Stimulated activated CD8-positive, alpha-beta memory T cell treated with anti-CD3 and anti-CD28 coated beads, Interleukin-7, amount 100 ng/mL, for 24 hours (primary cell): Measurements from ENCODE around the gene HSPA6.
"Not testable (repeated sequence)": the region's sequence is repeated elsewhere in the genome, so short reads cannot be mapped to it uniquely, and the experiment has no call there.

ENCODE experiments used
- DNase-seq: peaks from one replicate; pipeline ENCODE4 v3.0.0-alpha.2; 2020; ENCODE audit warnings: low read depth

The HSPA6 gene

DNA sequence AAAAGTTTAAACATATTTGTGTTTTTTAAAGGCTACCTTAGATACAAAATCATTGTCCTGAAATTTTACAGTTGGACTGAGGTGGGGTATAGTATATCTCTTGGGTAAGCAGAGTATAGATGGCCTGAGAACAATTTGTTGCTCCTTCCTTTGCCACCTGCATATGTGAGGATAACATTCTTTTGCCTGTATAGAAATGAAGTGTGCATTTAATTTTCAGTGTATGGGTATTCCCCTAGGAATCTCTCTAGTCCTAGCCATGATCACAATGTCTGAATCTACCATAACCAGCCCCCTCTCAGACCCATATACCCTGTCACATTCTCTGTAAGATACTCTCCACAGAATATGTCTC lies 21.0 kb upstream of the HSPA6 start:
- no peak for DNase-seq

DNA sequence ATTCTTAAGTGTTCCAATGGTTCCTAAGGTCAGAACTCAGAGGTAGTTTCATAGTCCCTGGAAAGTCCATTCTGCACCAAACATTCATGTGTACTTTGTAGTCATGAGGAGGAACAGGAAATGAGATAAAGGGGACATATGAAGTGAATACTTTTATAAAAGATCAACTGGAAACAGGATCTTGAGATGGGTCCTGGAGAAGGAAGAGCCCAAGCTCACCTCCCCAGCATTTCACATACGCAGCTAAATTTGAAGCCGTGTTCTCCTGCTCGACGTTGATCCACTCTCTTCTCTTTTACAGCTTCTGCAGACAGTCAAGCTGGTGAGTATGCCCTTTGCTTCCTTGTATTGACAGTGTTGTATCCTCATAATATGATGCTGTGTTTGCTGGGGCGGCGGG lies 18.7 kb upstream of the HSPA6 start:
- no peak for DNase-seq

DNA sequence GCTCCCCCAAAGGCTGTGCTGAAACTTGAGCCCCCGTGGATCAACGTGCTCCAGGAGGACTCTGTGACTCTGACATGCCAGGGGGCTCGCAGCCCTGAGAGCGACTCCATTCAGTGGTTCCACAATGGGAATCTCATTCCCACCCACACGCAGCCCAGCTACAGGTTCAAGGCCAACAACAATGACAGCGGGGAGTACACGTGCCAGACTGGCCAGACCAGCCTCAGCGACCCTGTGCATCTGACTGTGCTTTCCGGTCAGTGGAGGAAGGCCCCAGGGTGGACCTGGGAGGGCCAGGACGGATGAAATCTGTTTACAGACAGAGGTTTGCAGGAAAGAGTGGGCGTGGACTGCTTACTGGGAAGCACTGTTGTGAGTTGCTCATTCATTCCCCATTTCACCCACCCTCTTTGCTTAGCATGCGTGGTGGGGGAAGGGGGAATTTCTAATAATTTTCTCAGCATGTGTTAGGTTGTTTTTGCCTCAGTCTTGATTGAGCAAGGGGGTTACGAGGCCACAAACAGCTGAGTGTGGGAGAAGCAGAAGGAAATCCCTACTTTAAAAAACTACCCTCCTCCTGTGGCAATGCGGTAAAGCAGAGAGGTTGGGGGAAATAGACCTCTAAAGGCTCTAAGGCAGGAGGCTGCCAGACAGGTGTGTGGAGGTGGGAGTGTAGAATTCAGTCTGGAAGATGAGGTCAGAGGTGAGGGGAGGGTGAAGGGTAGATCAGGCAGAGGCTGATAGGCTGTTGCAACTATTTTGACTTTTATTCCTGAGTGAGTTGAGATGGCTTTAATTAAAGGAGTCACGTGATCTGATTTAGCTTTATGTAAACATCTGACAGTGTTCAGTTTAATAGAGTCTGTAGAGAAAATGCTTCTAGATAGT lies 17.8 kb upstream of the HSPA6 start:
- no peak for DNase-seq

DNA sequence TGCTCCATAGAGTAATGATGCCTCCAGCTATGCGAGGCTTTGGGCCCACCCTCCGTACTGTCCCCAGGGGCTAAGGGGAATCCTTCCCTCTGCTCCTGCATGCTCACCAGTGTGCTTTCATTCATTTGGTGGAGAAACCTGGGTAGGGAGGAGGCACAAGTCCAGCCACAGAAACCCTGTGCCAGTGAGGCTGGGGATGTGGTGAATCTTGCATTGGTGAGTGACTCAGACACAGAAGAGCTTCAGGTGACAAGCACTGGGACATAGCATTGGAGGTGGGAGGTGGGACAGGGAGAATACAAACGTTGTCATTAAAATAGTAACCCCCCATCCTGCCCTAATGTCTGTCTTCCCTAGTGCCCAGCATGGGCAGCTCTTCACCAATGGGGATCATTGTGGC lies 13.9 kb upstream of the HSPA6 start:
- no peak for DNase-seq

DNA sequence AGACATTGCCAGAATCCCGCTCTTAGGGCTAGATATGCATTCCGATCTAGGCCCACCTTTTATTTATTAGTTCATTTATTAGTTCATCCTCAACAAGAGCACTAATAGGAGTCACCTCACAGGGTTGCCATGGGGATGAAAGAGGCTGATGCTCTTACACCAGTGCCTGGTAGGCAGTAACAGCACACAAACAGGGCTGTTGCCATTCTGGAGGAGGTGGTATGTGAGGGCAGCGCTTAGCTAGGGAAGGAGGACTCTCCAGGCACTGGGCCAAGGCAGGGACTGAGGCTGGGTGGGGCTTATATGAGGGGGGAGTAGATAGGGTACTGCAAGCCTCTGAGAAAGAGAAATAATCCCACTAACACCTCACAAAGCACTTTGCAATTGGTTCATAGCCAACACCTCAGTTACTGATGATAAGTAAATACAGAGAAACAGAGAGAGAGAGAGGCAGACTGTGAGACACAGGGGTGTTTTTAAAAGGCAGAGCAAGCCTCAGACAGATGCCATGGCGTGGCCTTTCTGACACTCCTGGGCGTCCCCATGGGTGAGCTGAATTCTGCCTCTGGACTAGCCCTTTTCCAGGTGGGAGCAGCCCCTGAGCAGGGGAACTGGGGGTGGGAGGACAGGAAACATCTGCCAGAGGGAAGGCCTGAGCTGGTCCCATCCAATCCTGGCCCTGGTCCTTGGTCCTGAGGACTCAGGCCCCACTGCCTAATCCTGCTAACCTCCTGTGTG lies 13.2 kb upstream of the HSPA6 start:
- no peak for DNase-seq

DNA sequence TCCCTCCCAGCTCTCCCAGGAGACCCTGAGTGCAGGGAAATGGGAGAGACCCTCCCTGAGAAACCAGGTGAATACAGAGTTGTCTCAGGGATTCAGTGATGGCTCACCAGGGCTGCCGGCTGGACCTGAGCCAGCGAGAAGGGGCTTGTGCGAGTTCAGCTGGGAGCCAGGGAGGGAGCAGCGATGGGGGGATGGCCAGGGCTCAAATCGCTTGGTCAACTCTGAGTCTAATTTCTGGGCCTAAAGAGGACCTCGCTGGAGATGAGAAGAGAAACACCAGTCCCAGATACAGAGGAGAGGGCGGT lies 12.6 kb upstream of the HSPA6 start:
- DNase-seq: no peak

DNA sequence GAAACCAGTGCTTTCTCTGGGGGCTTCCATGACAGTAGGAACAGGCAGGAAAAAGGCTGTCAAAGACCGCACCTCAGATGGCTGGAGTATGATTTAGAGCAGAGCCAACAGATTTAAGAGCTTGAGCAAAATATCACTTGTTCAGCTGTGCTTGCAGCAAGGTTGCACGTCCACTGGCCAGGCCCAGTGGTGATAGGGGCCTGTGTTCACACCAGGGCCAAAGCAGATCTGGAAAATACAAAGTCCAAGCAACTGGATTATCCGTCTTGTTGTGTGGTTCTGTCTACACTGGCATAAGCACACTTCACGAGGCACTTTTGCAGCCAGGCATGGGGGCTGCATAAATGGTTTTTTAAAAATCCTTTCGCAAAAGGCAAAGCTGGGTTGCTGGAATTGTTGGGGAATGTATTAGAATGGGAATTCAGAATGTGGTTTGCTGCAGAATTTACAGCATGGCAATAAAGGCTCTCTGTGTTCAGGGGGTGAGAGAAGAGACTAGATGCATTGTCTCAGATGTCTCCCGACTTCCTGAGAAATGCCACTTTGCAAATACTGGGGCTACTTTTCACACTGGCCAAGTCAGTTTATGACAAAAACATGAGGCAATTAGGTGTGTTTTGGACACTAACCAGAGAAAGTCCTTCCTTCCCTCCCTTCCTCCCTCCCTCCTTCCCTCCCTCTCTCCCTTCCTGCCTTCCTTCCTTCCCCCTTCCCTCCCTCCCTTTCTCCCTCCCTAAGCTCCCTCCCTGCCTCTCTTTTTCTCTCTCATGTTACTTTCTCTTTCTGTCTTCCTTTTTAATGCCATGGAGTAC lies 11.5 kb upstream of the HSPA6 start:
- not testable (repeated sequence) for DNase-seq

DNA sequence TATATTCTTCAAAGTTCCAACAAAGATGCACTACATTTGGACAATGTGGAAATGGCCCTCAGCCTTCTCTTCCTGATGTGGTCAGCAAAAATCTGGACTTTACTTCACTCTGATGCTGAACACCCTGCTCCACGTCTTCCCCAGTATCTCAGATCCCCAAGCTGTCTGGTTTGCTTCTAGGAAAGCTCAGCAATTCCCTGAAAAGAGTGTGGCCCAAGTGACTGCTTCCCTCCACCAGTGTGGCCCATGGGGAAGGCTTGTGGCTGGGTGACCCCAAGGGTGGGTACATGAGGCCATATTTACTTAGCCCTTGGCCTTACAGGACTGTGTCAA lies 10.9 kb upstream of the HSPA6 start:
- not testable (repeated sequence) for DNase-seq

DNA sequence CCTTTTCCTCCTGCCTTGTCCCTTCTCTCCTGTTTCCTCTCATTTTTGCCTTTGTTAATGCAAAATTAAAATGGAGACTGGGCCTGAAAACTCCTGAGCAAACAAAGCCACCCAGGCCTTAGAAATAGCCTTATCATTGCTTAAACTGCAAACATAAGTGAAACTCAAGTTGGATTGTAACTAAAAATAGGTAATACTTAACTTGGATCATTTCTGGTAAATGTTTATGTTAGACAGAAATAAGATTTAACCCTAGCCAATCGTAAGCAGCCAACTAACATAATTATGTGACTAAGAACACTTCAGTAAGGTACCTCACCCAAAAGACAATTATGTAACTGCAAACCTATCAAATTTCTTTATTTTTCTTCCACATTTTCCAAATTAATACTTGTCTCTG lies 10.4 kb upstream of the HSPA6 start:
- DNase-seq: not testable (repeated sequence)

DNA sequence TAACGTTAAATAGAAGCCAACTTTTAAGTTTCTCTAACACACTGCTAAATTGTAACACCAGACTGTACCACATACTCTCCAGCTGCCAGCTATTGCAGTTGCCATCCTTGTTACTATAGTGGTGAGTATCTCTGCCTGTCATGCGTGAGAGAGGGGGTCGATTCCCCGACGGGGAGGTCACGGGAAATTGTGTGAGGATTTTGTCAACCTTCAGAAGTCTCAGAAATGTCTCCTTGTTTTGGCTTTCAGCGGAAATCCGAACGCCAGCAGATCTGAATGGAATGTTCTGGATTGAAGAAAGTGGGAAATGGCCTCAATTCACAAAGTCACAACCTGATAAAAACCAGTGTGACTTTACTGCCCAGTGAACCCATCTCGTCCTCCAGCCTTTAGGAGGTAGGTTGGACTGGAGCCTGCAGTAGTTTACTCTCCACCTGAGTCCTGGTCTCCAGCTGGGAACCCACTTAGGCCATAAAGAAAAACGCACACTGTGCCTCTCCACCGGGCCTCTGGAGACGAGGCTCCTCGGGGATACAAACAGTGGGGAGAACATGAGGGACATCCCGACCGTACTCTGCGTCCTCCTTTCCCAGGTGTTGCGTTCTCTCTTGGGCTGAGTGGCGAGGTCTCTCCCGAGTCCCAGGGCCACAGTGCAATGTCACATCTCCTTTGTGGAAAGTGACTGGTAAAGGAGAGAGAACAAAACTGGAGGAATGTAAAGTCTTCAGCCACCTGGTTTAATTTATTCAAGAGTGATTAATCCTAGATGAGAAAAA lies 1.1 kb upstream of the HSPA6 start:
- DNase-seq: not testable (repeated sequence)

DNA sequence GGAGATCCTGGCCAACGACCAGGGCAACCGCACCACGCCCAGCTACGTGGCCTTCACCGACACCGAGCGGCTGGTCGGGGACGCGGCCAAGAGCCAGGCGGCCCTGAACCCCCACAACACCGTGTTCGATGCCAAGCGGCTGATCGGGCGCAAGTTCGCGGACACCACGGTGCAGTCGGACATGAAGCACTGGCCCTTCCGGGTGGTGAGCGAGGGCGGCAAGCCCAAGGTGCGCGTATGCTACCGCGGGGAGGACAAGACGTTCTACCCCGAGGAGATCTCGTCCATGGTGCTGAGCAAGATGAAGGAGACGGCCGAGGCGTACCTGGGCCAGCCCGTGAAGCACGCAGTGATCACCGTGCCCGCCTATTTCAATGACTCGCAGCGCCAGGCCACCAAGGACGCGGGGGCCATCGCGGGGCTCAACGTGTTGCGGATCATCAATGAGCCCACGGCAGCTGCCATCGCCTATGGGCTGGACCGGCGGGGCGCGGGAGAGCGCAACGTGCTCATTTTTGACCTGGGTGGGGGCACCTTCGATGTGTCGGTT lies 477 bp downstream of the HSPA6 start:
- DNase-seq: not testable (repeated sequence)

DNA sequence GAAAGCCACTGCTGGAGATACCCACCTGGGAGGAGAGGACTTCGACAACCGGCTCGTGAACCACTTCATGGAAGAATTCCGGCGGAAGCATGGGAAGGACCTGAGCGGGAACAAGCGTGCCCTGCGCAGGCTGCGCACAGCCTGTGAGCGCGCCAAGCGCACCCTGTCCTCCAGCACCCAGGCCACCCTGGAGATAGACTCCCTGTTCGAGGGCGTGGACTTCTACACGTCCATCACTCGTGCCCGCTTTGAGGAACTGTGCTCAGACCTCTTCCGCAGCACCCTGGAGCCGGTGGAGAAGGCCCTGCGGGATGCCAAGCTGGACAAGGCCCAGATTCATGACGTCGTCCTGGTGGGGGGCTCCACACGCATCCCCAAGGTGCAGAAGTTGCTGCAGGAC lies 981 bp downstream of the HSPA6 start:
- DNase-seq: not testable (repeated sequence)

DNA sequence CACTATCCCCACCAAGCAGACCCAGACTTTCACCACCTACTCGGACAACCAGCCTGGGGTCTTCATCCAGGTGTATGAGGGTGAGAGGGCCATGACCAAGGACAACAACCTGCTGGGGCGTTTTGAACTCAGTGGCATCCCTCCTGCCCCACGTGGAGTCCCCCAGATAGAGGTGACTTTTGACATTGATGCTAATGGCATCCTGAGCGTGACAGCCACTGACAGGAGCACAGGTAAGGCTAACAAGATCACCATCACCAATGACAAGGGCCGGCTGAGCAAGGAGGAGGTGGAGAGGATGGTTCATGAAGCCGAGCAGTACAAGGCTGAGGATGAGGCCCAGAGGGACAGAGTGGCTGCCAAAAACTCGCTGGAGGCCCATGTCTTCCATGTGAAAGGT lies 1.6 kb downstream of the HSPA6 start:
- DNase-seq: not testable (repeated sequence)

DNA sequence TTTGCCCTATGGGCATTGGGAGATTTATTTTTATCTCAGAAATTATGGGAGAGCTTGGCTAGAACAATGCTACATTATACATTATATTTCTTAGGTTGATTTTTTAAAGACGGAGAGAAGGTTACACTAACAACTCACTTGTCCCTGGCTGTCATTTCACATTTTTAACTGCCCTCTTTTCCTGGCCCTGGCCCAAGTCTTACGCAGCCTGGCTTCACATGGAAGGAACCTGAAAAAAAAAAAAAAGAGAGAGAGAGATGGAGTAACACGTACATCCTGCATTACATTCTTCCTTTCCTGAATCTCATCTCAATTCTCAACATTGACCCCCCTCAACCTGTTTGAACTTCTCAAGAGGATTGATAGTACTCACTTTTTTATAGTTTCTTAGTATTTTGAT lies 4.2 kb downstream of the HSPA6 start:
- not testable (repeated sequence) for DNase-seq

DNA sequence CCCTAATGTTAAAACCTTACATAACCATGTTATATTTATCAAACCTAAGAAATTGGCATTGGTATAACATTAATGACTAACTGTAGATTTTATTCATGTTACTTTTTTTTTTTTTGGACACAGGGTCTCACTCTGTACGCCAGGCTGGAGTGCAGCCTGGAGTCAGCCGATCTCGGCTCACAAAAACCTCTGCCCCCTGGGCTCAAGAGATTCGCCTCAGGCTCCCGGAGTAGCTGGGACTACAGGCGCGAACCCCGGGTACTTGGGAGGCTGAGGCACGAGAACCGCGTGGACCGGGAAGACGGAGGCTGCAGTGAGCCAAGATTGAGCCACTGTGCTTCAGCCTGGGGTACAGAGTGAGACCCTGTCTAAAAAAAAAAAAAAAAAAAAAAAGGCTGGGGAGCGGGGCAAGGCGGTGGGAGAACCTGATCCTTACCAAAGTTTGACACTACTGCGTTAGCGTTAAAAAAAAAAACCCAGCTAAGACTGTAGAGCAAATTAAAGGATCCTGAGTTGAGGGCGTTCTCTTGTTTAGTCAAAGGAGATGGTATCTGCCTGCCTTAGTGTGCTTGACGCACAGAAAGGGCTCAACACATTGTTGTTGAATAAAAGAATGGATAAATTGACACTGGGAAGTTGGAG lies 5.2 kb downstream of the HSPA6 start:
- not testable (repeated sequence) for DNase-seq

DNA sequence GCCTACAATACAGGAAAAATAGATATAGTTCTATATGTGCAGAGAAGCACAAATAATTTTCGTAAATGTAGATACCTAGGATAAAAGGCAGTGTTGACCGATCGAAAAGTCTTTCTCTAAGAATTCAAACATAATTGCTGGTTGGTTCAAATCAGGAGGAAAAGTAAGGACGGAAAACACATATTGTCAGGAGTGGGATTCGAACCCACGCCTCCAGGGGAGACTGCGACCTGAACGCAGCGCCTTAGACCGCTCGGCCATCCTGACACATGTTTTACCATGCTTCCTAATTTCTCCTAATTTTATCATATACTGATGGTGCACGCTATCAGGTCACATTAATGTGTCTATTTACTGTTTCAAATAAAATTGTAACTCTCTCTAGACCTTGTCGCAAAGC lies 5.8 kb downstream of the HSPA6 start:
- DNase-seq: peak; percentile 56

DNA sequence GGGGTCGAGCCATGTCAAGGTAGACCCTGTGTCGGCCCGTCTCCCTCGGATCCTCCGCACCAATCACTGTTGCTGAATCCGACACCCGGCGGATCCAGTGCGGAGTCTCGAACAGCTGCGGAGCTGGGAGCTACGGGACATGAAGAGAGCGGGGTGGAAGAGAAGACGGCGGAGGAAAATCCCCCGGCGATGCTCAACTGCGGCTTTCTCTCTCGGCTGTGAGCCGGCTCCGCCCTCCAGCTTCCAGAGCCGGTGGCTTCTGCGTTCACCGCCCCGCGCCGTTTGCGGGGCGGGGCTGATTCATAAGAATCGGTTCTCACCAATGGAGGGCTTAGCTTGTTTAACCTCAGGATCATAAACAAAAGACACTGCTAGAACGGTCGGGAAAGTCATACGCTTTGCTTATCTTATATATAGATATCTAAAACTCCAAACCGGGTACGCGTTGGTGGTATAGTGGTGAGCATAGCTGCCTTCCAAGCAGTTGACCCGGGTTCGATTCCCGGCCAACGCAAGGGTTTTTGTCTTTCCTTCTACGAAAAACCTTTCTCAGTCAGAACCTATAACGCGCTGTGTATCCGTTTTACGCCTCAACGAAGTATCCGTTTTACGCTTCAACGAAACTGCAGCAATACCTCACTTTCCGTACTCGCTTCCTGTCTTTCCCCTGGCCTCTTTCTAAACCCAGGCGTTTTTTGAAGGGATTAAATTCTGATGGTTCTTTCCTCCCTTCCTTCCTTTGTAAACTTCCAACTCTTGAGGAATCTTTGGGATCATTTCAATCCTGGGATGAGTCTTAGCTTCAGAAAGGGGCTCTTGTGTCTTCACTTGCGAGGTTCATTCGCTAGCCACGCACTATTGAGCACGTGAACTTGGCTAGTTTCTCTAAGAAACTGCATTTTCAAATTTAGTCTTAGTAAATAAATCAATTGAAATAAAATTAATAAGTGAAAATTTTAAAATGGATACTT lies 6.6 kb downstream of the HSPA6 start:
- peak; percentile 98 for DNase-seq

DNA sequence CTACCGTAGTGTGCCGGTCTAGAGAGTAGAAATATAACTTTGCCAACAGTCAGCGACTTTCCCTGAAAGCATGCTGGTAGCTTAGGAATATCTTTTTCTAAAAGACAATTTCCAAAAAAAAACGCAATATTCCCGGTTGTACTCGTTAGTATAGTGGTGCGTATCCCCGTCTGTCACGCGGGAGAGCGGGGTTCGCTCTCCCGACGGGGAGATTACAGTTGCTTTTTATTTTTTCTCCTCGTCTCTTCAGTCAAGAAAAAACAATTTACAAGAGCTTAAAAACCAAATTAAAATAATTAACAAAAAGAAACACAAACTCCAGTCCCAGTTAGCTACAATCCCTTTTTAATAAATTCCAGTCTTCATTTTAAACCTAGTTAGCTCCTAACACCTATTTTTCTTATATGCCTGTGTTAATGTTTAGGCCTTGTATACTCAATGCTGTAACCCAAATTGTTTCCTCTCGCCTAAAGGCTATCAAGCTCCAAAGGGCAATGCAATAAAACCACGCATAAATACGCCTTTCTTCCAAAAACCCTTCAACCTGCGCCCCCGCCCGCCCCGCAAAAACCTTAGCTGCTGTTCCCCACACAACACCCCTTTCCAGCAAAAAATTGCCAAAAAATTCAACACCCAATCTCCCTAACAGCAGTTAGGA lies 7.8 kb downstream of the HSPA6 start:
- DNase-seq: no peak
